Activated CD4-positive, alpha-beta memory T cell treated with anti-CD3 and anti-CD28 coated beads for 36 hours (primary cell): ENCODE measurements around the gene SLC16A12. TPM values are rescaled to one million over a fixed set of nuclear protein-coding genes. Genes with fewer than 3 reads are reported as not detected.

Experiments
- CTCF ChIA-PET: fragments of 350-600 bp; sonication (Branson Sonifier 250); formaldehyde crosslinking; loops from one replicate; lab custom pipeline; 2021; ENCODE audit warnings: antibody characterized with exemption, inconsistent platforms; lab: Charles Lee
- POLR2A ChIA-PET: fragments of 350-600 bp; sonication (Branson Sonifier 250); formaldehyde crosslinking; loops from one replicate; lab custom pipeline; 2021; ENCODE audit warnings: antibody characterized with exemption; lab: Charles Lee
- DNase-seq: peaks from one replicate; pipeline ENCODE4 v3.0.0-alpha.2; 2020
- H3K27ac Mint-ChIP-seq: one replicate; pipeline ENCODE4 v1.8.0; 2021; ENCODE audit warnings: mixed read lengths
- H3K27me3 Mint-ChIP-seq: one replicate; pipeline ENCODE4 v1.8.0; 2021; ENCODE audit warnings: mixed read lengths
- H3K36me3 Mint-ChIP-seq: one replicate; pipeline ENCODE4 v1.8.0; 2021; ENCODE audit warnings: mixed read lengths
- H3K4me1 Mint-ChIP-seq: one replicate; pipeline ENCODE4 v1.8.0; 2021; ENCODE audit warnings: low read depth, mixed read lengths
- H3K4me3 Mint-ChIP-seq: one replicate; pipeline ENCODE4 v1.8.0; 2021; ENCODE audit warnings: mild to moderate bottlenecking, mixed read lengths
- H3K9me3 Mint-ChIP-seq: one replicate; pipeline ENCODE4 v1.8.0; 2021; ENCODE audit warnings: mixed read lengths
- intact Hi-C: fragments of 100-400 bp; cut with micrococcal nuclease; formaldehyde crosslinking; loops from one replicate; pipeline ENCODE4 v1.15.1; 2023
- total RNA-seq, 2 experiments: library from RNA; stranded (reverse); gene quantifications; one replicate each; pipeline ENCODE4 v1.2.3, GENCODE V29; 2021

The SLC16A12 gene
- total RNA-seq, 2 experiments from 2014 or later: not detected

- ChIA-PET CTCF (interaction anchor here (0.9 to 2.0 kb wide), 8 partner anchors 9 to 346 kb away, joined by 3 to 10 read pairs (median 4); partner anchors contain the start of gene KIF20B), POLR2A (no interaction called here)
- H3K36me3 Mint-ChIP-seq: no peaks in the 10 kb centered on the region
- peaks cover 6% of the 10 kb centered on the region for H3K27me3 Mint-ChIP-seq
- H3K9me3 Mint-ChIP-seq: no peaks in the 10 kb centered on the region
- DNase-seq: no peak
- no peaks in the 10 kb centered on the region for H3K4me1 Mint-ChIP-seq
- no peak overlapping the region for H3K27ac Mint-ChIP-seq
- intact Hi-C loops: loop anchor here (1.0 to 5.0 kb wide), 3 partner anchors 138 to 717 kb away; no protein-coding TSS in a partner anchor
- no peak overlapping the region for H3K4me3 Mint-ChIP-seq
These were observed 28.6 kb upstream of the SLC16A12 start for GRCh38 chr10:89563861-89564478.

DNA sequence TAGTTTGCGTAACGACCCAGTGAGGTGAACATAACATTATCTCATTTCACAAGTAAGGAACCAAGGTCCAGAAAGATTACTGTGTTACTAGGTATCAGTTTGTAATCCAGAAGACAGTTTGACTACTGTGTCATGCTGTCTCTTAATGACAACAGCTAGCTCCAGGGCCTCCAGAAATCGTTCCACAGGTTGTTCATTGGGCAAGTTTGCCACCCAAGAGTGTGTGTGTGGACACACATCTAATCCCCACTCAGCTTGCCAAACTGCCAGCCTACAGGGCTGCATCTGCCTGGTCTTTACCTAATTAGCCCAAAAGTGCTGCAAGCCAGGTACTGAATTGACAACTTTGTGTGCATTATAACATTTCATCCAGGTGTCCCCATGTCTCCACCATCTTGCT, 27.9 kb upstream of the SLC16A12 start:
- Mint-ChIP-seq H3K27ac (no peak overlapping the region), H3K36me3 (no peaks in the 10 kb centered on the region), H3K27me3 (peaks cover 10% of the 10 kb centered on the region), H3K4me1 (no peaks in the 10 kb centered on the region), H3K4me3 (no peak overlapping the region), H3K9me3 (no peaks in the 10 kb centered on the region)
- intact Hi-C loops: loop anchor here (5.0 kb wide), 1 partner anchor 716 kb away; no protein-coding TSS in a partner anchor
- DNase-seq: no peak
- CTCF ChIA-PET: interaction anchor here (0.9 to 2.0 kb wide), 8 partner anchors 9 to 346 kb away, joined by 3 to 10 read pairs (median 5); partner anchors contain the start of genes KIF20B and LIPA
- POLR2A ChIA-PET: no interaction called here

GRCh38 chr10:89556600-89556999, 21.2 kb upstream of the SLC16A12 start:
- Mint-ChIP-seq H3K27ac (no peak overlapping the region), H3K27me3 (peaks cover 6% of the 10 kb centered on the region), H3K36me3 (no peaks in the 10 kb centered on the region), H3K4me3 (no peak overlapping the region), H3K4me1 (no peaks in the 10 kb centered on the region), H3K9me3 (no peaks in the 10 kb centered on the region)
- no peak for DNase-seq
- ChIA-PET CTCF (no interaction called here), POLR2A (no interaction called here)
- intact Hi-C loops: loop anchor here (10.0 kb wide), 1 partner anchor 522 kb away; no protein-coding TSS in a partner anchor

DNA sequence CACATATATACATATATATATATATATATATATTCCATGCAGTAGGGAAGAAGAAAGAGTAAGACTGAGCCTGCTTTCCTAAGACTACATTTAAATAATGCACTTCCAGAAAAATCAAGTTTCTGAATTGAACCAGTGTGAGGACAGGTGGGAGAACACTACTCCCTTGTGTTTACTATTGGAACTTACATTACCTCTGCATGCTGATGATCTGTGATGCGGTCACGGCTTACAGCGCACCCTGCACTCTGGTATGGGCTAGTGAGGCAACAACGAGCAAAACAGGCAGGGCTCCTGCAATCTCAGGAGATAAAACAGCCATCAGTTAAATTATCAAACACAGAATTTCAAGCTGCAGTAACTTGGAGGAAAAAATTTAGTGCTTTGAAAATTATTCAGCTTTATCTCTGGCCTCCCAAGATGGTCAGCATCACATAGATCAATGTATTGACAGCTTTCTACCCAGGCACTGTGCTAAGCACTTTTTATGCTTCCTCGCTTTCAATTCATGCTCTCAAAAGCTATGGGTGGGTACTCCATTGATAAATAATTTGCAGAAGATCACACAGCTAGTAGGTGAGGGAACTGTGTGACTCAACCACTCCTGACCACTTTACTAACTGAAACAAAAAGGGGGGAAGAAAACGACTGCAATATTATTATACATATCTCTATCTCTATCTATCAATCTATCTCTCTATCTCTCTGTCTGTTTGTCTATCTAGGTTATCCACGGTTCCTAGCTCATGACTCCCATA, 20.5 kb upstream of the SLC16A12 start:
- Mint-ChIP-seq H3K27me3 (peaks cover 7% of the 10 kb centered on the region), H3K9me3 (no peaks in the 10 kb centered on the region), H3K36me3 (no peaks in the 10 kb centered on the region), H3K4me1 (no peaks in the 10 kb centered on the region), H3K4me3 (no peak overlapping the region), H3K27ac (no peak overlapping the region)
- ChIA-PET POLR2A (no interaction called here), CTCF (no interaction called here)
- intact Hi-C loops: loop anchor here (10.0 kb wide), 1 partner anchor 521 kb away; no protein-coding TSS in a partner anchor
- DNase-seq: no peak

DNA sequence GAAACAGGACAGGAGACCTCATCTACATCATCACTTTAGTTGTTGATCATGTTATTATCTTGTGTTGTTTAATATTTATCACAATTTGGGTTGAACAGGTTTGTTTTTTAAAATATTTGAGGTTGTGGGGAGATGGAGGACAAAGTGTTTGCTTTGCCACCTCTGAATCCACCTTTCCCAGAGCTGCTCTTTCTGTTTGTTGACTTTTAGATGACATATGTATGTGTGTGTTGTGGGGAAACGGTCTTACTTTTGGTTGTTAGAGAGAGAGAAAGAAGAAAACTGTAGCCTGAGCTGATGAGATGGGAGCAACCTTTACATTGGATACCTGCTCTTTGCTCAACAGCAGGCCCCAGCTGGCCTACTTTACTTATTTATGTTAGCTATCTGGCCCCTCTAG, 19.0 kb upstream of the SLC16A12 start:
- ChIA-PET POLR2A (no interaction called here), CTCF (interaction anchor here (0.6 kb wide), 1 partner anchor 67 kb away, joined by 5 read pairs; no protein-coding TSS in a partner anchor)
- Mint-ChIP-seq H3K27me3 (peaks cover 10% of the 10 kb centered on the region), H3K27ac (no peak overlapping the region), H3K4me3 (no peak overlapping the region), H3K4me1 (no peaks in the 10 kb centered on the region), H3K9me3 (no peaks in the 10 kb centered on the region), H3K36me3 (no peaks in the 10 kb centered on the region)
- DNase-seq: no peak
- intact Hi-C loops: loop anchor here (10.0 kb wide), 1 partner anchor 520 kb away; no protein-coding TSS in a partner anchor

DNA sequence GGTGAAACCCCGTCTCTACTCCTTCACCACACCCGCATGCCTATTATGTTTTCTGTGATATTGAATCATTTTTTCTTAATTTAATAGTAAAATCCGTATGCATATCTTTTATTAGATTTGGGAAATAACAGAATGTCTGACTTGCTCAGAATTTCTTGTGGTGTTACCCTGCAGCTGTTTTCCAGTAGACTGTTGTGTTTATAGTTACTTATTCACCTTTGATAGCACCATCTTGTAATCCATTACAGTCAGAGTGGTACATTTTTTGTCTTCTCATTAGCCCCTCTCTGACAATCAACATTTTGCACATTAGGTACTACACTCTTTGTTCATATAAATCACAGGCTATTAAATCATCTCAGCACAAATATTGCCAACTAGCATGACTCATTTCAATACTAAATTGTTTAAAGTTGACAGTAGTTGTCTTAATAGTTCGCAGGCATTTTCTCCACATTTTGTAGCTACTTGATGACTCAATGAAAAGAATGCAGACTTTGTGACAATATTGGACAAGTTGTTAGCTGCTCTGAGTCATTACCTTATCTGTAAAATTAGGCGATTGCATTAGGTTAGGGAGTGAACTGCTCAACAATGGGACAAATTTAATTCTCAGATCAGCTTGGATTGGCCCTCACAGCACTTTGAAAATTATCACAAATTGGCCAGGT, 17.8 kb upstream of the SLC16A12 start:
- POLR2A ChIA-PET: no interaction called here
- CTCF ChIA-PET: no interaction called here
- no peaks in the 10 kb centered on the region for H3K36me3 Mint-ChIP-seq
- intact Hi-C loops: loop anchor here (10.0 kb wide), 1 partner anchor 518 kb away; no protein-coding TSS in a partner anchor
- H3K27ac Mint-ChIP-seq: no peak overlapping the region
- no peak overlapping the region for H3K4me3 Mint-ChIP-seq
- no peak for DNase-seq
- no peaks in the 10 kb centered on the region for H3K4me1 Mint-ChIP-seq
- H3K9me3 Mint-ChIP-seq: no peaks in the 10 kb centered on the region
- peaks cover 5% of the 10 kb centered on the region for H3K27me3 Mint-ChIP-seq

GRCh38 chr10:89552213-89552612, 16.8 kb upstream of the SLC16A12 start:
- POLR2A ChIA-PET: no interaction called here
- Mint-ChIP-seq H3K27me3 (peaks cover 5% of the 10 kb centered on the region), H3K4me1 (no peaks in the 10 kb centered on the region), H3K27ac (no peak overlapping the region), H3K4me3 (no peak overlapping the region), H3K9me3 (no peaks in the 10 kb centered on the region), H3K36me3 (no peaks in the 10 kb centered on the region)
- intact Hi-C loops: loop anchor here (10.0 kb wide), 1 partner anchor 517 kb away; no protein-coding TSS in a partner anchor
- CTCF ChIA-PET: no interaction called here
- no peak for DNase-seq

GRCh38 chr10:89550509-89550908, 15.1 kb upstream of the SLC16A12 start:
- no peaks in the 10 kb centered on the region for H3K4me1 Mint-ChIP-seq
- ChIA-PET CTCF (no interaction called here), POLR2A (no interaction called here)
- no peaks in the 10 kb centered on the region for H3K9me3 Mint-ChIP-seq
- H3K27ac Mint-ChIP-seq: no peak overlapping the region
- peaks cover 5% of the 10 kb centered on the region for H3K27me3 Mint-ChIP-seq
- H3K36me3 Mint-ChIP-seq: no peaks in the 10 kb centered on the region
- no peak overlapping the region for H3K4me3 Mint-ChIP-seq
- no peak for DNase-seq
- intact Hi-C loops: loop anchor here (10.0 kb wide), 1 partner anchor 516 kb away; no protein-coding TSS in a partner anchor

DNA sequence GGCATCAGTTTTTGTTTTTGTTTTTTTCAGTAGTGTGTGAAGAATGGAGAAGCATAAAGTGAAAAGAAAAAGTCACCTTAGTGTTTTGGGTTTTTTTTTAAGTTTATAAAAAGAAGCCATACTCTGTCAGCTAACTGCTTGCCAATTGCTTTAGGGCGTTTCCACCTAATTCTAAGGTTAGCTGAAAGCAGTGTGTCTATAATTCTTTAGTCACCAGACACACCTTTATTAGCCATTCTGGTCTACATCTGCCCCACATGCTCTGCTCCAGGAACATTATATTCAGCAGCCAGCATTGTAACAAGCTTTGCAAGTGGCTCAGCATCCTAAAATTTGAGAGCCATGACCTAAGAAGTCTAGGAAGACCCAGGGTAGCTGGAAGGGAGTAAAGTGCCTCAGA, 14.1 kb upstream of the SLC16A12 start:
- Mint-ChIP-seq H3K4me1 (no peaks in the 10 kb centered on the region), H3K27ac (no peak overlapping the region), H3K36me3 (no peaks in the 10 kb centered on the region), H3K4me3 (no peak overlapping the region), H3K9me3 (no peaks in the 10 kb centered on the region), H3K27me3 (peaks cover 5% of the 10 kb centered on the region)
- intact Hi-C loops: no loop called here
- POLR2A ChIA-PET: no interaction called here
- DNase-seq: no peak
- CTCF ChIA-PET: no interaction called here

DNA sequence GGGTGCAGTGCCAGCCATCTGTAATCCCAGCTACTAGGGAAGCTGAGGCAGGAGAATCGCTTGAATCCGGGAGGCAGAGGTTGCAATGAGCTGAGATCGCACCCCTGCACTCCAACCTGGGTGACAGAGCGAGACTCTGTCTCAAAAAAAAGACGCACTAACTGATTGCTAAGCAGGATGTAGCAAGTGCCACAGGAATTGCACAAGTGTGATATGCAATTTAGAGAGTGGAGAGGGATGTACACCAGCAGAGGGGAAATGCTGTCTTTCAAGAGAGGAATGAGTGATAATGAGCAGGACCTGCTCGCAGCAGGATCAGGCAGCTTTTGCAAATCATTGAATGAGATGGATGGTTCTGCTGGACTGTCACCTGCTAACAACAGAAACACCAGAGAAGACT, 13.3 kb upstream of the SLC16A12 start:
- POLR2A ChIA-PET: no interaction called here
- no peak overlapping the region for H3K4me3 Mint-ChIP-seq
- no peaks in the 10 kb centered on the region for H3K36me3 Mint-ChIP-seq
- H3K9me3 Mint-ChIP-seq: no peaks in the 10 kb centered on the region
- CTCF ChIA-PET: no interaction called here
- H3K27ac Mint-ChIP-seq: no peak overlapping the region
- H3K4me1 Mint-ChIP-seq: no peaks in the 10 kb centered on the region
- H3K27me3 Mint-ChIP-seq: peaks cover 5% of the 10 kb centered on the region
- no peak for DNase-seq
- intact Hi-C loops: no loop called here

- intact Hi-C loops: no loop called here
These were observed 12.6 kb upstream of the SLC16A12 start for GRCh38 chr10:89547853-89548513.

More at GRCh38 chr10:89547853-89548513, 12.6 kb upstream of the SLC16A12 start:
- no peak overlapping the region for H3K4me3 Mint-ChIP-seq
- no peak overlapping the region for H3K27ac Mint-ChIP-seq
- POLR2A ChIA-PET: no interaction called here
- no peaks in the 10 kb centered on the region for H3K36me3 Mint-ChIP-seq
- no peaks in the 10 kb centered on the region for H3K9me3 Mint-ChIP-seq
- CTCF ChIA-PET: no interaction called here
- no peaks in the 10 kb centered on the region for H3K4me1 Mint-ChIP-seq
- H3K27me3 Mint-ChIP-seq: peaks cover 5% of the 10 kb centered on the region
- DNase-seq: no peak
